Activated CD8-positive, alpha-beta memory T cell treated with anti-CD3 and anti-CD28 coated beads for 24 hours (primary cell): ENCODE results near the gene TMEM263.
"Not testable (repeated sequence)": the region's sequence is repeated elsewhere in the genome, so short reads cannot be mapped to it uniquely, and the experiment has no call there.

Experiments used
- DNase-seq: peaks from one replicate; pipeline ENCODE4 v3.0.0-alpha.2; 2020

The TMEM263 gene

GRCh38 chr12:106955377-106956047, at the start of gene TMEM263:
Gene TMEM263, plus strand, starts transcription at chr12:106955907. Its CDS starts 11,210 bp downstream, at chr12:106967117.
- peak; percentile 95 for DNase-seq

GRCh38 chr12:106906715-106907114, 49.0 kb upstream of the TMEM263 start:
- no peak for DNase-seq

GRCh38 chr12:106907411-106907810, 48.3 kb upstream of the TMEM263 start:
- DNase-seq = no peak

GRCh38 chr12:106907846-106908245, 47.9 kb upstream of the TMEM263 start:
- no peak for DNase-seq

- DNase-seq = no peak
Observed at GRCh38 chr12:106908561-106908960, 47.1 kb upstream of the TMEM263 start.

- DNase-seq = no peak
Observed at GRCh38 chr12:106910202-106910601, 45.5 kb upstream of the TMEM263 start.

- DNase-seq = no peak
Observed at GRCh38 chr12:106911581-106911980, 44.1 kb upstream of the TMEM263 start.

GRCh38 chr12:106913456-106913855, 42.3 kb upstream of the TMEM263 start:
- DNase-seq = no peak

- no peak for DNase-seq
Observed at GRCh38 chr12:106914796-106915634, 40.7 kb upstream of the TMEM263 start.

GRCh38 chr12:106915635-106916026, 40.1 kb upstream of the TMEM263 start:
- no peak for DNase-seq

GRCh38 chr12:106917503-106917902, 38.2 kb upstream of the TMEM263 start:
- DNase-seq = no peak

- no peak for DNase-seq
Observed at GRCh38 chr12:106918746-106919145, 37.0 kb upstream of the TMEM263 start.

- no peak for DNase-seq
Observed at GRCh38 chr12:106919910-106920544, 35.7 kb upstream of the TMEM263 start.

GRCh38 chr12:106921976-106922375, 33.7 kb upstream of the TMEM263 start:
- not testable (repeated sequence) for DNase-seq

- not testable (repeated sequence) for DNase-seq
Observed at GRCh38 chr12:106923594-106923993, 32.1 kb upstream of the TMEM263 start.

- DNase-seq = no peak
Observed at GRCh38 chr12:106924268-106924861, 31.3 kb upstream of the TMEM263 start.

GRCh38 chr12:106926657-106927056, 29.1 kb upstream of the TMEM263 start:
- DNase-seq = no peak

GRCh38 chr12:106934277-106934676, 21.4 kb upstream of the TMEM263 start:
- DNase-seq = no peak

GRCh38 chr12:106941481-106942156, 14.1 kb upstream of the TMEM263 start:
- no peak for DNase-seq

GRCh38 chr12:106942775-106943174, 12.9 kb upstream of the TMEM263 start:
- DNase-seq = no peak

GRCh38 chr12:106945261-106945851, 10.4 kb upstream of the TMEM263 start:
- no peak for DNase-seq

GRCh38 chr12:106947461-106947860, 8.2 kb upstream of the TMEM263 start:
- no peak for DNase-seq
